ENCODE measurements around the gene KRTAP5-2.

DNA sequence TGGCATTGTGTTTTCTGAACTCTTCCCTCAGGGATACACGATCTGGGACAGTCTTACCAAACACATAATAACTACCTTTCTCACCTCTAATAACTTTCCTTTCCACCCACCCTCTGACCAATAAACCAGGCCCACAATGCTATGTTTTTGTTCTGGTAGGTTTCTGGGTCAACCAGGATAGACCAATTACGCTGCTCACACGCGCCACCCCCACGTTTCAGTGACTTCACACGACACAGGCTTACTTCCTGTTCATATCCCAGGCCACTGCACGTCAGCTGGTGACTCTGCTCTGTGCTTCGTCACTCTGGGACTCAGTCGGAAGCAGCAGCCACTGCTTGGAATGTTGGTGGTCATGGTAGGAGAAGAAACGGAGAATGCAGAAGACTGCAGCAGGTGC, 21.4 kb upstream of the KRTAP5-2 start:
- TF ChIP-seq EZH2 (IDR thresholded peaks at IDR 0.05; ENCODE audit: insufficient read depth, poor library complexity, severe bottlenecking): no peak
- TF ChIP-seq EZH2phosphoT487 (IDR thresholded peaks at IDR 0.05; ENCODE audit: insufficient read depth, low read depth): no peak
